Measurements from ENCODE around the gene CDH4.

GRCh38 chr20:61420056-61420455, 168.0 kb downstream of the CDH4 start:
- TF ChIP-seq, protein P1, sequence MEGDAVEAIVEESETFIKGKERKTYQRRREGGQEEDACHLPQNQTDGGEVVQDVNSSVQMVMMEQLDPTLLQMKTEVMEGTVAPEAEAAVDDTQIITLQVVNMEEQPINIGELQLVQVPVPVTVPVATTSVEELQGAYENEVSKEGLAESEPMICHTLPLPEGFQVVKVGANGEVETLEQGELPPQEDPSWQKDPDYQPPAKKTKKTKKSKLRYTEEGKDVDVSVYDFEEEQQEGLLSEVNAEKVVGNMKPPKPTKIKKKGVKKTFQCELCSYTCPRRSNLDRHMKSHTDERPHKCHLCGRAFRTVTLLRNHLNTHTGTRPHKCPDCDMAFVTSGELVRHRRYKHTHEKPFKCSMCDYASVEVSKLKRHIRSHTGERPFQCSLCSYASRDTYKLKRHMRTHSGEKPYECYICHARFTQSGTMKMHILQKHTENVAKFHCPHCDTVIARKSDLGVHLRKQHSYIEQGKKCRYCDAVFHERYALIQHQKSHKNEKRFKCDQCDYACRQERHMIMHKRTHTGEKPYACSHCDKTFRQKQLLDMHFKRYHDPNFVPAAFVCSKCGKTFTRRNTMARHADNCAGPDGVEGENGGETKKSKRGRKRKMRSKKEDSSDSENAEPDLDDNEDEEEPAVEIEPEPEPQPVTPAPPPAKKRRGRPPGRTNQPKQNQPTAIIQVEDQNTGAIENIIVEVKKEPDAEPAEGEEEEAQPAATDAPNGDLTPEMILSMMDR (IDR thresholded peaks at IDR 0.05) = no peak
- no peak for TF ChIP-seq POLR2A (IDR thresholded peaks at IDR 0.05)
